ENCODE results near the gene AQP2. TPM values are rescaled to one million over a fixed set of nuclear protein-coding genes. Genes with fewer than 3 reads are reported as not detected.

Gene AQP2
- total RNA-seq, 2 experiments from 2014 or later = not detected

- no peaks in the 10 kb centered on the region for H3K36me3 ChIP-seq (ENCODE audit: insufficient read depth, low read length)
- intact Hi-C loops (cut with micrococcal nuclease; ENCODE audit: unreplicated experiment) = no loop called here
Measured at GRCh38 chr12:49903700-49904423, 46.7 kb upstream of the AQP2 start, which contains the start of gene FAIM2. Gene FAIM2 (minus strand): TSS chr12:49903900. CDS start chr12:49903792, 108 bp downstream.

GRCh38 chr12:49904601-49905000 lies 45.9 kb upstream of the AQP2 start:
- intact Hi-C loops (cut with micrococcal nuclease; ENCODE audit: unreplicated experiment) = no loop called here
- DNase-seq (ENCODE audit: low spot score) = no peak
- TF ChIP-seq EZH2phosphoT487 (IDR thresholded peaks at IDR 0.05; ENCODE audit: borderline replicate concordance, low read depth, low read length) (no peak), CTCF (conservative IDR thresholded peaks at IDR 0.05; ENCODE audit: low read length) (no peak)
- ChIA-PET CTCF (ENCODE audit: unreplicated experiment) (interaction anchor here (0.5 kb wide), 1 partner anchor 231 kb away, joined by 3 read pairs; no protein-coding TSS in a partner anchor), POLR2A (no interaction called here)
- H3K9me2 ChIP-seq (ENCODE audit: insufficient read depth, low read length) = no peaks in the 10 kb centered on the region
- no peaks in the 10 kb centered on the region for H4K20me1 ChIP-seq (ENCODE audit: insufficient read depth, low read length)
- no peaks in the 10 kb centered on the region for H3K36me3 ChIP-seq (ENCODE audit: insufficient read depth, low read length)
- no TSS peak for BruUV-seq (replicated peaks)
- H3K4me2 ChIP-seq (ENCODE audit: low read length) = no peak overlapping the region
- no peak overlapping the region for H3K27ac ChIP-seq (ENCODE audit: low read depth, low read length, poor library complexity, severe bottlenecking)
- H3K9me3 ChIP-seq (ENCODE audit: low read length) = no peaks in the 10 kb centered on the region
- no peak overlapping the region for H3K4me3 ChIP-seq (ENCODE audit: low read depth, low read length, poor library complexity, severe bottlenecking)
- no peaks in the 10 kb centered on the region for H3K4me1 ChIP-seq (ENCODE audit: insufficient read depth, low read length, poor library complexity, severe bottlenecking)
- no peaks in the 10 kb centered on the region for H3K79me2 ChIP-seq (ENCODE audit: insufficient read depth, low read depth, low read length)
- H2AFZ ChIP-seq (ENCODE audit: low read length) = no peak overlapping the region

More at GRCh38 chr12:49903700-49904423, 46.7 kb upstream of the AQP2 start, which contains the start of gene FAIM2:
- CTCF ChIA-PET (ENCODE audit: unreplicated experiment) = interaction anchor here (0.5 kb wide), 1 partner anchor 230 kb away, joined by 3 read pairs; no protein-coding TSS in a partner anchor
- H4K20me1 ChIP-seq (ENCODE audit: insufficient read depth, low read length) = no peaks in the 10 kb centered on the region
- POLR2A ChIA-PET = no interaction called here
- DNase-seq (ENCODE audit: low spot score) = no peak
- H3K27ac ChIP-seq (ENCODE audit: low read depth, low read length, poor library complexity, severe bottlenecking) = no peak within 1 kb of the TSS
- H3K4me3 ChIP-seq (ENCODE audit: low read depth, low read length, poor library complexity, severe bottlenecking) = no peak within 1 kb of the TSS
- no peaks in the 10 kb centered on the region for H3K79me2 ChIP-seq (ENCODE audit: insufficient read depth, low read depth, low read length)
- no peaks in the 10 kb centered on the region for H3K9me3 ChIP-seq (ENCODE audit: low read length)
- no peak within 1 kb of the TSS for H2AFZ ChIP-seq (ENCODE audit: low read length)
- no peaks in the 10 kb centered on the region for H3K9me2 ChIP-seq (ENCODE audit: insufficient read depth, low read length)
- BruUV-seq (replicated peaks) = no TSS peak
- no peaks in the 10 kb centered on the region for H3K4me1 ChIP-seq (ENCODE audit: insufficient read depth, low read length, poor library complexity, severe bottlenecking)
- no peak for TF ChIP-seq EZH2phosphoT487 (IDR thresholded peaks at IDR 0.05; ENCODE audit: borderline replicate concordance, low read depth, low read length)
- no peak for TF ChIP-seq CTCF (conservative IDR thresholded peaks at IDR 0.05; ENCODE audit: low read length)
- H3K4me2 ChIP-seq (ENCODE audit: low read length) = no peak within 1 kb of the TSS
